K562 (cell line): ENCODE results near the gene SSBP2. TPM values are rescaled to one million over a fixed set of nuclear protein-coding genes. Genes with fewer than 3 reads are reported as not detected.

Experiments
- ATAC-seq: fragments of 200-7000 bp; cut with Tn5 transposase; 3 replicates; pipeline ENCODE4 v1.9.1; 2020; ENCODE audit warnings: moderate library complexity
- BruUV-seq: library from RNA; stranded (reverse); fragments of 400-500 nt; replicated peaks from 2 replicates; lab custom pipeline; 2021; lab: Mats Ljungman, UMichigan
- CTCF ChIA-PET: fragments of 300-600 bp; formaldehyde crosslinking; extraction: SDS; loops from one replicate; lab custom pipeline; 2021; ENCODE audit warnings: low intra/inter-chr PET ratio; lab: Yijun Ruan, JAX
- POLR2A ChIA-PET: fragments of 300-600, 350-650 bp; sonication (Branson Sonifier 250); formaldehyde crosslinking; extraction: SDS; loops from one replicate; lab custom pipeline; 2021; ENCODE audit warnings: antibody characterized with exemption, inconsistent platforms; lab: Yijun Ruan, JAX
- DNase-seq, 4 experiments: peaks; one replicate each; pipeline versions ENCODE4 v3.0.0 to v3.0.0-alpha.2; 2011 to 2018; ENCODE audit warnings: low spot score in 3 of 4, mixed read lengths in 3 of 4; ENCODE audit errors: extremely low read depth in 1 of 4
- FAIRE-seq: peaks from 2 replicates; lab custom pipeline; 2011; peaks lifted over from hg19 to GRCh38; lab: Jason Lieb, UNC
- H2AFZ ChIP-seq: 2 replicates; pipeline ENCODE4 v1.6.0; 2011; ENCODE audit warnings: low read depth, low read length, control low read depth, inconsistent platforms
- H3K27ac ChIP-seq: fragments of 200-600 bp; 3 replicates; pipeline ENCODE4 v1.8.0; 2011; ENCODE audit warnings: low read depth, mild to moderate bottlenecking, control low read depth, inconsistent platforms, low read length, moderate library complexity, mixed read lengths; ENCODE audit errors: extremely low read depth
- H3K27me3 ChIP-seq, 2 experiments: fragments of 300-600 bp in 1 of 2; 2 replicates in 1 of 2; 3 replicates in 1 of 2; pipeline versions ENCODE4 v1.6.0 to v1.8.0; 2011; ENCODE audit warnings: inconsistent platforms in 2 of 2, low read length in 2 of 2, mild to moderate bottlenecking in 1 of 2, mixed read lengths in 1 of 2, moderate library complexity in 1 of 2; ENCODE audit not compliant: control insufficient read depth in 2 of 2, insufficient read depth in 2 of 2
- H3K36me3 ChIP-seq: fragments of 300-600 bp; 3 replicates; pipeline ENCODE4 v1.8.0; 2011; ENCODE audit warnings: mild to moderate bottlenecking, low read length, inconsistent platforms; ENCODE audit not compliant: control insufficient read depth, insufficient read depth
- H3K4me1 ChIP-seq, 2 experiments: fragments of 200-600 bp in 1 of 2; replicated peaks in 1 of 2; 2 replicates in 1 of 2; 3 replicates in 1 of 2; pipeline versions ENCODE4 v1.5.1 to v1.8.0; 2011; ENCODE audit warnings: inconsistent platforms in 2 of 2, low read length in 2 of 2, mild to moderate bottlenecking in 1 of 2, mixed read lengths in 1 of 2, moderate library complexity in 1 of 2; ENCODE audit not compliant: control insufficient read depth in 2 of 2, insufficient read depth in 2 of 2
- H3K4me2 ChIP-seq: 2 replicates; pipeline ENCODE4 v1.6.1; 2011; ENCODE audit warnings: low read length, control low read depth, inconsistent platforms, mixed read lengths; ENCODE audit not compliant: insufficient read depth
- H3K4me3 ChIP-seq: fragments of 200-600 bp; sonication (generic), shearing (Covaris generic); 2 replicates; pipeline ENCODE4 v1.5.1; 2016; ENCODE audit warnings: control low read depth, inconsistent platforms
- H3K79me2 ChIP-seq: fragments of 200-600 bp; 3 replicates; pipeline ENCODE4 v1.8.0; 2011; ENCODE audit warnings: low read length, inconsistent platforms; ENCODE audit not compliant: control insufficient read depth, insufficient read depth
- H3K9ac ChIP-seq, 2 experiments: 2 replicates each; pipeline versions ENCODE4 v1.6.0 to v1.6.1; 2011; ENCODE audit warnings: low read depth in 2 of 2, low read length in 2 of 2, control low read depth in 1 of 2, inconsistent platforms in 1 of 2, mild to moderate bottlenecking in 1 of 2, mixed read lengths in 1 of 2; ENCODE audit not compliant: insufficient read depth in 1 of 2
- H3K9me1 ChIP-seq: one replicate; pipeline ENCODE4 v1.6.0; 2011; ENCODE audit warnings: inconsistent platforms, mild to moderate bottlenecking, low read length, moderate library complexity; ENCODE audit not compliant: control insufficient read depth, insufficient read depth
- H3K9me3 ChIP-seq: replicated peaks from 2 replicates; pipeline ENCODE4 v1.5.1; 2011; ENCODE audit warnings: low read depth, low read length, inconsistent platforms; ENCODE audit not compliant: control insufficient read depth, insufficient read depth
- H4K20me1 ChIP-seq: replicated peaks from 2 replicates; pipeline ENCODE4 v1.6.1; 2011; ENCODE audit warnings: low read length, inconsistent platforms, mixed read lengths; ENCODE audit not compliant: control insufficient read depth, insufficient read depth
- CBFA2T3 ChIP-seq: fragments of 450-650 bp; IDR thresholded peaks from 2 replicates; pipeline ENCODE4 v1.6.1; 2017
- LARP7 ChIP-seq: fragments of 450-650 bp; IDR thresholded peaks from 2 replicates; pipeline ENCODE4 v1.6.1; 2016
- MBD2 ChIP-seq: sonication (generic); IDR thresholded peaks from 2 replicates; pipeline ENCODE4 v1.6.1; 2016; ENCODE audit warnings: low read depth, borderline replicate concordance
- MITF ChIP-seq: IDR thresholded peaks from 2 replicates; pipeline ENCODE4 v1.6.1; 2014; ENCODE audit warnings: antibody characterized with exemption
- PREB ChIP-seq: sonication (generic); formaldehyde crosslinking; IDR thresholded peaks from 2 replicates; pipeline ENCODE4 v1.8.1; 2023; ENCODE audit warnings: mild to moderate bottlenecking, missing genetic modification reagents
- PRPF4 ChIP-seq: fragments of 200-400 bp; formaldehyde crosslinking; IDR thresholded peaks from one replicate; pipeline ENCODE4 v1.6.1; 2017; ENCODE audit warnings: low read length, low read depth, mild to moderate bottlenecking; ENCODE audit not compliant: insufficient read depth, poor library complexity, severe bottlenecking
- ZFP36 ChIP-seq: fragments of 150-350 bp; IDR thresholded peaks from 2 replicates; pipeline ENCODE4 v1.6.1; 2018; ENCODE audit warnings: low read length, low read depth; ENCODE audit not compliant: partially characterized antibody
- ZNF134 ChIP-seq: fragments of 250-450 bp; sonication (Bioruptor Pico); conservative IDR thresholded peaks from 2 replicates; pipeline ENCODE4 v1.4.0; 2020
- ZNF143 ChIP-seq: sonication (generic); formaldehyde crosslinking; IDR thresholded peaks from 2 replicates; pipeline ENCODE4 v1.9.0; 2022; ENCODE audit warnings: mild to moderate bottlenecking, missing genetic modification reagents
- ZNF778 ChIP-seq: fragments of 450-650 bp; formaldehyde crosslinking; IDR thresholded peaks from 2 replicates; pipeline ENCODE4 v1.4.0; 2020; ENCODE audit warnings: mild to moderate bottlenecking, moderate library complexity
- WGBS: fragments of 100-300 bp; shearing (Covaris generic); methylation state at CpG from one replicate; pipeline ENCODE4 v1.1.6; 2016; ENCODE audit warnings: low coverage, mixed read lengths; ENCODE audit not compliant: insufficient coverage; ENCODE audit errors: missing lambda C conversion rate; 5-methylcytosine and 5-hydroxymethylcytosine counted together
- in situ Hi-C: fragments of 300-500 bp; cut with MboI; formaldehyde crosslinking; loops from 4 replicates; pipeline ENCODE4 v1.15.0; 2018; ENCODE audit warnings: inconsistent platforms, mixed read lengths
- intact Hi-C: fragments of 100-400 bp; cut with micrococcal nuclease; formaldehyde crosslinking; loops from 2 replicates; pipeline ENCODE4 v1.14.2; 2022
- polyA plus RNA-seq, 8 experiments: library from polyadenylated mRNA; depleted of rRNA in 4 of 8; stranded (reverse) in 5 of 8; unstranded in 3 of 8; fragments of >200 nt; fragmentation: Nextera tagmentation in 2 of 8; fragmentation: Illumina TruSeq in 1 of 8; extraction: Ambion mirVana in 2 of 8; extraction: Trizol in 1 of 8; gene quantifications; 2 replicates each; pipeline versions ENCODE4 v1.2.1 to v1.2.3, GENCODE V29; 2011 to 2014; ENCODE audit warnings: inconsistent platforms in 1 of 8, missing spikeins in 1 of 8
- total RNA-seq, 7 experiments: library from RNA; depleted of rRNA in 6 of 7; stranded (reverse); fragments of >200 nt in 6 of 7; fragmentation: Illumina TruSeq in 2 of 7; extraction: Trizol in 2 of 7; gene quantifications; 2 replicates each; pipeline versions ENCODE4 v1.2.1 to v1.2.3, GENCODE V29; 2011 to 2021; ENCODE audit warnings: low replicate concordance in 1 of 7

The SSBP2 gene
- total and polyA plus RNA-seq, 9 of the 15 experiments (the other 6 are each of a cell fraction or from before 2014, with no cell fraction given) = 22.3 to 133 (median 42.1) TPM

- FAIRE-seq = no peak
- H4K20me1 ChIP-seq = no peaks in the 10 kb centered on the region
- TF ChIP-seq LARP7 (no peak), ZFP36 (no peak), ZNF778 (CRISPR knock-in tag) (no peak), PRPF4 (no peak), CBFA2T3 (no peak), MBD2 (no peak), ZNF143 (CRISPR knock-in tag) (no peak), ZNF134 (CRISPR knock-in tag) (no peak), PREB (CRISPR knock-in tag) (no peak), MITF (no peak)
- TF ChIP-seq, all 486 proteins: peak for 0
- Histone ChIP-seq H3K4me3 (no peak overlapping the region), H3K27ac (no peak overlapping the region), H3K9me1 (no peaks in the 10 kb centered on the region), H3K9me3 (no peaks in the 10 kb centered on the region), H2AFZ (no peak overlapping the region), H3K4me1 (peaks cover 0 to 16% of the 10 kb centered on the region in 2 experiments; a peak in 3 of 5 replicates), H3K36me3 (no peaks in the 10 kb centered on the region), H3K9ac (no peak overlapping the region), H3K4me2 (no peak overlapping the region), H3K79me2 (no peaks in the 10 kb centered on the region), H3K27me3 (no peaks in the 10 kb centered on the region)
- no peak for DNase-seq
- no TSS peak for BruUV-seq
- WGBS = 47% methylated on average over 9 of the region's 9 CpGs
- POLR2A ChIA-PET = interaction anchor here (1.0 kb wide), 1 partner anchor 17 kb away, joined by 3 read pairs; no protein-coding TSS in a partner anchor
- intact Hi-C loops (no loop called here), in situ Hi-C loops (no loop called here)
- no peak for ATAC-seq
- CTCF ChIA-PET = no interaction called here
These were observed 39.4 kb upstream of the SSBP2 start for GRCh38 chr5:81790336-81790735.
